Pulmonary artery endothelial cell (primary cell): ENCODE data around the gene GNG8. TPM values are rescaled to one million over a fixed set of nuclear protein-coding genes. Genes with fewer than 3 reads are reported as not detected.

Source experiments
- DNase-seq: peaks from one replicate; pipeline ENCODE4 v3.0.0-alpha.2; 2011; ENCODE audit warnings: low read depth, low spot score
- total RNA-seq: library from RNA; depleted of rRNA; stranded (reverse); fragments of >200 nt; gene quantifications from 2 replicates; pipeline ENCODE4 v1.2.3, GENCODE V29; 2014

GNG8 gene
- total RNA-seq, 1 donor from 2014 or later = not detected

GRCh38 chr19:46618670-46619231 is 17.3 kb downstream of the GNG8 start:
- no peak for DNase-seq

GRCh38 chr19:46617601-46618000 is 18.4 kb downstream of the GNG8 start:
- DNase-seq = no peak

- DNase-seq = no peak
Measured at GRCh38 chr19:46616631-46617322, 19.2 kb downstream of the GNG8 start.

GRCh38 chr19:46615966-46616365 is 20.0 kb downstream of the GNG8 start:
- no peak for DNase-seq

- no peak for DNase-seq
Measured at GRCh38 chr19:46614114-46614722, 21.8 kb downstream of the GNG8 start.

GRCh38 chr19:46613525-46613924 is 22.5 kb downstream of the GNG8 start:
- DNase-seq = no peak

- no peak for DNase-seq
Measured at GRCh38 chr19:46611776-46612175, 24.2 kb downstream of the GNG8 start.

GRCh38 chr19:46610851-46611770 is 24.9 kb downstream of the GNG8 start:
- no peak for DNase-seq

GRCh38 chr19:46610413-46610775 is 25.6 kb downstream of the GNG8 start:
- DNase-seq = no peak

GRCh38 chr19:46609511-46610412 is 26.2 kb downstream of the GNG8 start:
- no peak for DNase-seq

- no peak for DNase-seq
Measured at GRCh38 chr19:46608581-46609345, 27.2 kb downstream of the GNG8 start.

GRCh38 chr19:46608178-46608577 is 27.8 kb downstream of the GNG8 start:
- no peak for DNase-seq

GRCh38 chr19:46607448-46607841 is 28.6 kb downstream of the GNG8 start:
- no peak for DNase-seq

GRCh38 chr19:46606681-46607447 is 29.1 kb downstream of the GNG8 start:
- DNase-seq = no peak

GRCh38 chr19:46606019-46606418 is 30.0 kb downstream of the GNG8 start:
- DNase-seq = no peak

GRCh38 chr19:46605356-46605821 is 30.6 kb downstream of the GNG8 start:
- DNase-seq = no peak

GRCh38 chr19:46604781-46605355 is 31.1 kb downstream of the GNG8 start:
- DNase-seq = no peak

- DNase-seq = no peak
Measured at GRCh38 chr19:46603752-46604231, 32.2 kb downstream of the GNG8 start.

GRCh38 chr19:46603195-46603637 is 32.8 kb downstream of the GNG8 start:
- DNase-seq = no peak
